ENCODE results near the gene PTPN20.
A peak's percentile ranks its signal among the peaks of the same experiment; 100 is the strongest.
"Not testable (repeated sequence)": the region's sequence is repeated elsewhere in the genome, so short reads cannot be mapped to it uniquely, and the experiment has no call there.

The PTPN20 gene, protein sequence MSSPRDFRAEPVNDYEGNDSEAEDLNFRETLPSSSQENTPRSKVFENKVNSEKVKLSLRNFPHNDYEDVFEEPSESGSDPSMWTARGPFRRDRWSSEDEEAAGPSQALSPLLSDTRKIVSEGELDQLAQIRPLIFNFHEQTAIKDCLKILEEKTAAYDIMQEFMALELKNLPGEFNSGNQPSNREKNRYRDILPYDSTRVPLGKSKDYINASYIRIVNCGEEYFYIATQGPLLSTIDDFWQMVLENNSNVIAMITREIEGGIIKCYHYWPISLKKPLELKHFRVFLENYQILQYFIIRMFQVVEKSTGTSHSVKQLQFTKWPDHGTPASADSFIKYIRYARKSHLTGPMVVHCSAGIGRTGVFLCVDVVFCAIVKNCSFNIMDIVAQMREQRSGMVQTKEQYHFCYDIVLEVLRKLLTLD

DNA sequence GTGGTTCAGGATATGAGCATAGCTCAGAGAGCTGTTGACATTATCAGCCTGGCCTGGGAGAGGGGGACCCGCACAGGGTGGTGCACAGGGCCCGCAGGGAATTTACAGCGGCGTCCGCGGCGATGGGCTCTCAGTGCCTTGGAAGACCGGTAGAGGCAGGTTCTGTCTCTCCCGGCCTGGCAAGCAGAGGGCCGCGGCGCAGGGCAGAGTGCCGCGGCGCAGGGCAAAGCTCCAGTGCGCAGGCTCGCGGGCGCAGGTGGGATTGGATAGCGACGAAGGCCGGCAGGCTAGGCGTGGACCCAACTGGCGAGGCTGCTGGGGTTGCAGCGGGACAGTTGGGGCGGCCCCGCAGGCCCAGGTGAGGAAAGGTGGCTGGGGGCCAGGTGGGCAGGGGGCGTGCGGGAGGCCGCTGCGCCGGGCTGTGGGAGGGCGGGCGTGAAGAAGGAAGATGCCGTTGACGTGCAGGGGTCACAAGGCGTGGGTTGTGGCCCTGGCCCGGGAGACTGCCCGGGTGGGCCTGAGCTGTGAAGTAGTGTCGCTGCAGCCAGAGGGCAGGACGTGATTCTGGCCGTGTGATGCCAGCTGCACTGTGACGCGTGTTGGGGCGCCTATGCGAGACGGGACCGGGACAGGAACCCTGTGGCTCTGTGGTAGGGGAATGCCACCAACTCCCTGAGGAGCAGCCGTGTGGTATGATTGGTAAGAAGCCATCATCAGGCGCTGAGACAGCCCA, at the start of gene PTPN20:
Gene PTPN20 (plus strand): TSS at position 285 of the 733 bp plus-strand sequence. CDS start 21,072 bp downstream, outside the sequence.
- ATAC-seq: peak; percentile 96

DNA sequence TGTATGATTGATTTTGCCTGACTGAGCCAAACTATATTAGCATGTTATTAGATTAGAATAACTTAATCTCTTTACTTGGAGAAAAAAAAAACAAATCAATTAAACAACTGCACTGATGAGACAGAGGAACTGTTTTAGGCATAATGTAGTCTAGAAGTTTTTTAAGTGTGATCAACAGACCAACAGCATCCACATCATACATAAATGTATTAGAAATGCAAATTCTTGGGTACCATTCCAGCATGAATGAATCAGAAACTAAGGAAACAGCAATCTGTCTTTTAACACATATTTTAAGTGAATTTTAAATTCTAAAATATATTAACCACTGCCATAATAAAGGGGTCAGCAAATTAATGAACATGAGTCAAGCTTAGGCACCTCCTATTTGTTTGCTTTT, 41.5 kb upstream of the PTPN20 start:
- not testable (repeated sequence) for ATAC-seq

DNA sequence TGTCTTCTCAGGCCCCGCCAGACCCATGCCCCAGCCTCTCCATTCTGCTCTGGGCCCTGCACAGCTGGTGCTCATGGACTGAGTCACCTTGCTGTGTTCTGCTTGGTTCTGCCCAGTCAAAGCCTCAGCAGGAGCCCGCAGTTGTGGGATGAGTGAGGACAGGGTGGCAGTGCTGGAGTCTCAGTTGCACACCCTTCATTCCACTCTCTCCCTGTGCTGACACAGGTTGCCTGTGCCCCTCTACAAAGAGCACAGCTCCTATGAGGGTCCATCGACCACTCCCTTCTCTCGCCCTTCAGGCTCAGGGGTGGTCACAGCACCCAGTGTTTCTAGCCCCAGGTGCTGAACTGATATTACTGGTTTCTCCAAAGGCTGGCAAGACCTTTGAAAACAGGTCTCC, 39.6 kb upstream of the PTPN20 start:
- not testable (repeated sequence) for ATAC-seq

DNA sequence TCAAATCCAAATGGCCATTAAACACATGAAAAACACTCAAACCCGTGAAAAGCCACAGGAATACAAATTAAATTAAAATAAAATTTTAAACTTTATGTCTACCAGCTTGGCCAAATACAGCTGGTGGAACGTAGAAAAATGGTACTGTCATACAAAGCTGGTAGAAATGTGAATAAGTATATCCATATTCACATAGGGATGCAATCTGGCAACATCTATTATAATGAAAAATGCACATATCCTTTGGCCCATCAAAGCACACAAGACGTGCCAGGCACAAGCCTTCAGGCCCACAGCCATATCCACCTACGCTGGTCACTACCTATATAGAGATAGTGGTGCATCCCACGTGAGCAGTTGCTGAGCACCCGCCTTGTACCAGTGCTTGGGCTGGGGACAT, 35.9 kb upstream of the PTPN20 start:
- ATAC-seq: not testable (repeated sequence)

DNA sequence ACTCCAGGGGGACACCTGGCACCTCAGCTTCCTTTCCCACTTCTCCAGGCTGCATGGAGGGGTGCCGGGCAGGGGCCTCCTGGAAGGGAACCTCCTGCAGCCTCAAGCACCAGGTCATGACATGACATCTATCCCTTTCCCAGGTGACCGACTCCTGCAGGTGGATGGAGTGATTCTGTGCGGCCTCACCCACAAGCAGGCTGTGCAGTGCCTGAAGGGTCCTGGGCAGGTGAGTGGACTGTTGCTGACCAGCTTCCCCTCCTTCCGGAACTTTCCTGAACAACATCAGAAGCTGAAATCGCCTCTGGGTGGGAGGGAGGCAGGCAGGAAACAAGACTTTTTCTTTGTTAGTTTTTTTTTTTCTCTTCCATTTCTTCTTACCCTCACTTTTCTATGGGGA, 34.5 kb upstream of the PTPN20 start:
- not testable (repeated sequence) for ATAC-seq

DNA sequence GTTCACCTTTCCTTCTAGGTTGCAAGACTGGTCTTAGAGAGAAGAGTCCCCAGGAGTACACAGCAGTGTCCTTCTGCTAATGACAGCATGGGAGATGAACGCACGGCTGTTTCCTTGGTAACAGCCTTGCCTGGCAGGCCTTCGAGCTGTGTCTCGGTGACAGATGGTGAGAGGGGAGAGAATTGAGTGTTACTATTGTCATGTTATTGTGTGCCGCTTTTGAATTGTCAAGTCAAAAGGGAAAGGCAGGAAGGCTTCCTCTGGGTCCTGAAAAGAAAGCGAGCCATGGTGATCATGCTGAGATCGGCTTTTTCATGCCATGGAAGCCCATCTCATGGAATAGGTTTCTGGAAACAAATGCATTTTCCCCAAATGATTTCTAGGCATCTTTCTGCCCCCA, 32.5 kb upstream of the PTPN20 start:
- not testable (repeated sequence) for ATAC-seq

DNA sequence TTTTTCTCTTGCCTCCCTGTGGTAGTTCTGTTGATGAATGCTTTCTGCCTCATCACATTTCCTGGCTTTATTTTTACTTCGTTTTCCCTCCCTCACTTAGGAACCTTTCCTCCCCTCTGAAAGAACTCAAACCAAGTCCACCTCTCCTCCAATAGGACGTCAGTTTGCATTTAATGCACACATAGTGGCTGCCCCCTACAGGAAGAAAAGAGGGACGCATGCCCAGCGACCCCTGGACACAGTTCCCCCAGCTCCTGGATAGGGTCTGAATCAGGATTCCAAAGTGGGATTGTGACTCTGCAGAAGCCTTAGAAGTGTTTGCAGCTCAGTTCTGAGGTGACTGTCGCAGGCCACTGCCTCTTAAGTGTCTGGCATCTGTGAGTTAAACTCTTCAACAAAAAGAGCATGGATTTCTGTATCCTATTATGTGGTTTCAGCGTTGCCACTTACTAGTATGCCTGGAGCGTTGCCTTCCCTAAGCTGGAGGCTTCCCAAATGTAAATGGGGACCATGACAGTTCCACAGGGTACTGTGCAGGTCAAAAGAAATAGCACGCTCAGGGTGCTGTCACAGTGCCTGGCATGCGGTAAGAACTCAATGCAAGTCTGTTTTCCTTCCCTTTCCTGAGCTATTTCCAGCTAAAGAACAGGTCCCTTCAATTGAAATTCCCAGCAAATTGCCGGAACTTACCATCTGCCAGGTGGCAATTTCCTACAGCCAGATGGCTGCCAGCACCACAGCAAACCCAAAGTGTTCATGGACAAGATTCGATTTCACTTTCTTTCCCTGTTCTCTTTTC, 20.2 kb upstream of the PTPN20 start:
- peak; percentile 83 for ATAC-seq

DNA sequence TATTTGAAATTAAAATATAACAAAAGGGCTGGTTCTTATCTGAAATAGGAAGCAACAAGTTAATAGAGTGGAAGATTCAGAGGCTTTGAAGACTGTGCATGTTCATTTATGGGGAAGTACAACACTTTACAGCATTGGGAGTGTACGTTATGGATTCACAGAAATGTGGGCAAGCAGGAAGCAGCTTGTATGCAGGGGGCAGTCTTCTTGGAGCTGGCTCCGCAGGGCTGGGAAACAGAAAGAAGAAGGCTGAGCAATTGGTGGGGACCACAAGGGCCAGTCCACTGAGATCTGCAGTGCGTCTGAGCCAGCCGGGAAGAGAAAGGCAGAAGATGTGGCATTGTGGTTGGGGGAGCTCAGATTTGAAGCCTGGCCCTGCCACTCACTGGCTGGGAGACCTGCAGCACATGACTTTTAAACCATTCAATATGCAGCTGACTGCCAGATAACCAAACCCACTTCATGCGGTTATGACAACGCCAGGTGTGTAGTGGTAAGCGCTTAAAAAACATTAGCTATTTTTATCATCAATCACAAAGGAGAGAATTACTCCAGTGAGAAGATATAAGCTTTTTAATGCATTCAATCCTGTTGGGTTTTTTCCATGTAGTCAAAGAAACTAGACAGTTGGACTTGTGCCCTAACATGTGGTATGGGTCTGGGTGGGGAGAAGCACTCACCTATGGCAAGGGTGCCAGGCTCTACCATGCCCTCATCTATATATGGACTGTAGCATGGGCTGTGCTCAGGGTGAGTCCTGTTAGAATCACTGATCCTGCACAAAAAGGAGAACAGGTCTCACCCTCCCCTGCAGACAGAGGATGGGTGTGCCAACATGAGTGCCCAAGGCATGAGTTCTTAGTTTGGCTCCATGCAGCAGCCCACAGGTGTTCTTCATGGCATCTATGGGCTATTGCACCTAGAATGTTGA, 14.2 kb upstream of the PTPN20 start:
- ATAC-seq: not testable (repeated sequence)

DNA sequence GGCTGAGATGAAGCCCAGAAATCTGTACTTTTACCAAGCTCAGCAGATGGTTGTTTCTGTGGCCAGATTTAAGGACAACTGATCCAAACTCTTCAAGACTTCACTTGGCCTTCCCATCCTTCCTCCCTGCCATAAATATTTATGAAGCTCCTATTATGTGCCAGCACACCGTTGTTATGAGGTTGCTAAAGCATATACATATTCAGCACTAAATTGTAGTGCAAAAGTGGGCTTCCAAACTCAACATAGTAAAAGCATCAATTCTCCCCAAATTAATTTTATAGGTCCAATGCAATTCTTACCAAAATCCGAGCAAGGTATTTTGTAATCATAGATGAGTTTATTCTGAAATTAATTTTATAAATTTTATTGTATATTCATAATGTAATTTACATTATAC, 10.0 kb upstream of the PTPN20 start:
- not testable (repeated sequence) for ATAC-seq

DNA sequence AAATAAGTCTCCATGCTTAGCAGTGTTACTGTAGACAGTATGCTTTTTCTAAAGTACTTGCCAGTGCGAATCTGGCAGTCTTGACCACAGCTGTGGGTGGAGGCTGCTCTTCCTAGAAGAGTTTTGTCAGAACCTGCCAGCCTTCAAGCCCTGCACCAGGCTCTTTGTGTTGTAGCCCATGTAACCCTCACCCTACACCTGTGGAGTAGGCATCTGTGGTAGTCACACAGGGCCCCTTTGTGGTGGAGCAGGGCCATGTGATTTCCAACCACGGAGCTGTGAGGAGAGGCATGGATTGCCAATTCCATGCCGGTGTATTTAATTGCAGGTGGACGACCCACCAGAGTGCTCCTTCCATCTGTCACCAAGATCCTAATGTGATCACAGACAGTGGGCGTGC, 7.4 kb upstream of the PTPN20 start:
- not testable (repeated sequence) for ATAC-seq

DNA sequence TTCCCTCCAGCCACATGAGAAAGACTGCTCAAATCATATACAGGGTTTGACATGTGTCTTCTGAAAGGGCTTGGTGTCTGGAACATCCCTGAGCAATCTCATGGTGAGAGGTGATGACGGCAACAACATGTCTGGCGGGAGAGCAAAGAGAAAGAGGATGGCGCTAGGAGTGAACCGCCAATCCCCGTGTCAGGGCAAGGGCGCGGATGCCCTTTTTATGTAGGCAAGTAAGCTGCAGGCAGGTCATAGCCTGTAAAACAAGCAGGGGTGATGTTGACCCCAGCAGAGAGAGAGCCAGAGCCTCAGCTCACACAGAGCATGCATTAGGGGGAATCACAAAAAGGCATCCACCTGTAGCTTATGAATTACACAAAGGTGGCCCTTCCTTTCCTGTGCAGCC, 4.9 kb upstream of the PTPN20 start:
- not testable (repeated sequence) for ATAC-seq

DNA sequence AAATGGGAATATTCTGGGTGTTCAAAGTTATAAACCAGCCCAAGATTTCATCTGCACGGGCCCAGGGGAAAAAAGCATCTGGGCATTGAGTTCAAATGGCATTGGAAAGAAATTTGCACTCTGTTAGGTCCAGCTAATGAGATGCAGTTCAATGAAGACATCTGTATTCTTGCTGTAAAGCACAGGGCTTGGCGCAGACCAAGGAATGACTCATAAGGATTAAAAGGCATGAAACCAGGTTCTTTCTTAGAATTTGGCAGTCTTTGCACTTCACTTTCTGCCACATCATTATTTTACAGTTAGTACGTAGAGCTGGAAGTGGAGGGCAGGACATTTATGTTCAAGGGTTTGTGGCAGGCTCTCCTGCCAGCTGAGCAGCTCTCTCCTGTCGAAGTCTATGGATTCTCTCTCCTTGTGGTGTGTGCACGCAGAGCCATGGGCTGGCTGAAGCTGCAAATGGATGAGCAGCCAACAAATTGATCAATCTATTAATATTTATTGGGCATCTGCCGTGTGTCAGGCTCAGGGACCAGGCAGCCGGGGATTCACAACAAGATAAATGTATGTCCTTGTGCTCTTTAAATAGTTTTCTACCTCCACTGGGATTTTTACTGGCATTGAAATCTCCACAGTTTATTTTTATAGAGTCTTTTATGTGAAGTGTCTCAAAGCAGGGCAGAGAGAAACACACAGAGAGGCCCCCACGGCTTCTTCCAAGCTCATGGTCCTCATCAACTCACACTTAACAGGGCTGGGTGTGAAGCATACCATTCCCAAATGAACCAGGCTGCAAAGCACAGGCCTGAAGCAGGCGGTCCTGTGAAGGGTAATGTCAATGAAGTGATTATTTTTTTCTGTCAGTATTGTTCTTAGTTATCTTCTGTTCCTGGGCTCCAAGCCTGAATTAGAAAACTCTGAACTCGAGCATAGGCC, 3.8 kb upstream of the PTPN20 start:
- peak; percentile 46 for ATAC-seq

DNA sequence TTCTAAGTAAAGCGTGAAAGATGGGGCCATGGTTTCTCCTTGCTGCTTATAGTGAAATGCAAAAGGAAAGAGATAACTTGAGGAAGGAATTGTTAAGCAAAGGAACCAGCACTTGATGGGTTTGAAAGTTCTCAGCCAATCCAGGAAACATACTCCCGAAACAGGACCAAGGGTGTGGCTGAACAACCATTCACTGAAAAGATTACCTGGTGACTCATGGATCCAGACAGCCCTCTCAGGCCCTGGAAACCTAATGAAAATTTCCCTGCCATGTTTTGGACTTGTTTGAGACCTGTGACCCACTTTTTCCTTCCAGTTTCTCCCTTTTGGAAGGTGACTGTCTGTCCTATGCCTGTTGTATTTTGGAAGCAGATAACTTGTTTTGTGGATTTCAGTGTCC, 11.3 kb downstream of the PTPN20 start:
- ATAC-seq: not testable (repeated sequence)

DNA sequence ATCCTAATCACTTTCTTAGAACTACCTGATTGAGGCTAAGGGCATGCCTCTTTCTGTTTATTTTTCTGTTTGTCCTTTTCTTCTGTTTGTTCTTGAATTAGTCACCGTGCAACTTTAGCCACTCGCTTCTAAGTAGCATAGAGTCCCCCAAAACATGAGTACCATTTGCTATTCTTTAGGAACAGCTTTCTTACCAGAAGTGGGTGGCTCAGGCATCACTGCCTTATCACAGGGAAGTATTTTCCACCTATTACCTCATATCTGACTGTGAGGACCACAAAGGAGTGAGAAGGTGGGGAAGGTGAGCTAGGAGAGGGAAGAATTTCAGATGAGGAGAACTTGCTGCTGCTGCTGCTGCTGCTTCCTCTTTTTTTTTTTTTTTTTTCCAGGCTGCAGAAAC, 13.9 kb downstream of the PTPN20 start:
- not testable (repeated sequence) for ATAC-seq

DNA sequence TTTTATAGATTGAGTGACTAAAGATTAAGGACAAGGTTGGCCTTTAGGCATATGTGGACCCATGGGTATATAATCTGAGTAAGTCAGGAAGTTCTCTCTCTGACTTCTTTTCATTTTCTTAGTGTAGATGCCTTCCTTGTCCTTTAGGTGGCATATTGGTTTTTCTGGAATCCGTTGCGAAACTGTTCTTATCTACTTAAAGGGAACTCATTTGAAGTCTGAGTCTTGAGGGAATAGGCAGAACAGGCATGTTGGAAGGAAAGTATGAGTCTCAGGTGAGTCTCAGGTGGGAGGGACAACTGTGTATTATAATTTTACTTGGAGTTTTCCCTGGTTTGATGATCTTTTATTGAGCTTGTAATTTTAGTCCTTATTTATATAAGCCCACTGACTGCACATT, 14.6 kb downstream of the PTPN20 start:
- peak; percentile 72 for ATAC-seq

DNA sequence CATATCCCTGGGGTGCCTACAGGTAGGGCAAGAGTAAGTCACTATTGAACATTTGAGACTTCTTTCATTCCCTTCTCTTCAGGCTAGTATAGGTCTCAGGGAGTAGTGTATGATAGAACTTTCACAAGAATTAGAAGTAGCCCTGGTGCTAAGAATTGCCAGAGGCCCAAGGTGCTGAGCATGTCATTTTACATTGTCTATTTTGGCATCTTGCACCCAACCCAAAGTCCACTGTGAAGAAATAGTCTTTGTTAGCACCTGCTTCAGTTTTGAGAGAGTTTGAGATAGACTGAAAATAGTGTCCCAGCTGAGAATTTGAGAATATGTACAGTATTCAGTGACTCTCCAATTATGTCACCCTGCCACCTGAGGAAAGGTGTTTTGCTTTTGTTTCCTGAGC, 17.6 kb downstream of the PTPN20 start:
- not testable (repeated sequence) for ATAC-seq

DNA sequence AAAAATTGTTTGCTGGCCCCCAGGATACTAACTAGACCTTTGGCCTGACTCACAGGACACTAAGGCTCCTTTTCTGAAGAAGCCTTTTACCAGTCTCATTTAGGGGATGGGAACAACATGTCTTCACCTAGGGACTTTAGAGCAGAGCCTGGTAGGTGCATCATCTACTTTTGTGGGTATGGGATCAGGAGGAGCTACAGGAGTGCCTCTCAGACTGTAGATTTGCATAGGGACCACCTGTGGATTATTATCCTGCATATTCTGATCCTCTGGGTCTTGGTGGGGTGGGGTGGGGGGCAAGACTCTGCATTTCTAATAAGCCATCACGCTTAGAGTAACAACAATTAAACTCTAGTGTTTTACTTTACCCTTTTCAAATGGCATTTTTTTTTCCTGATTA, 21.2 kb downstream of the PTPN20 start:
- ATAC-seq: not testable (repeated sequence)

DNA sequence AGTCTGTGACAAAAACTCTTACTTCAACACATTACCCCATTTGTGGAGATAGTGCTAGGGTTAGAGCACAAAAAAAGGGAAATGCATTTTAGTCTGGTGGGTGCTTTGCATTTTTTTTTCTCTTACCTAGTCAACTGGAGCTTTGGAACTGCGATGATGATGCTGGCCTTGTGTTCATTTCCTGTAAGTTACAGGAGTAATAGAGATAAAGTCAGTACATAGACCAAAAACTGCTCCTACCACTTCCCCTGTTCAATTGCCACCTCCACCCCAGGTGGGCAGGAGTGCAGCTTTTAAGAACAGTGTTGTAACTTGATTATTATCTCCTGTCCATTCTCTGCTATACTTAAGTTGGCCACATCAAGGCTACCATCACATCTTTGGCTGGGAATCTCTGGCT, 29.9 kb downstream of the PTPN20 start:
- not testable (repeated sequence) for ATAC-seq

DNA sequence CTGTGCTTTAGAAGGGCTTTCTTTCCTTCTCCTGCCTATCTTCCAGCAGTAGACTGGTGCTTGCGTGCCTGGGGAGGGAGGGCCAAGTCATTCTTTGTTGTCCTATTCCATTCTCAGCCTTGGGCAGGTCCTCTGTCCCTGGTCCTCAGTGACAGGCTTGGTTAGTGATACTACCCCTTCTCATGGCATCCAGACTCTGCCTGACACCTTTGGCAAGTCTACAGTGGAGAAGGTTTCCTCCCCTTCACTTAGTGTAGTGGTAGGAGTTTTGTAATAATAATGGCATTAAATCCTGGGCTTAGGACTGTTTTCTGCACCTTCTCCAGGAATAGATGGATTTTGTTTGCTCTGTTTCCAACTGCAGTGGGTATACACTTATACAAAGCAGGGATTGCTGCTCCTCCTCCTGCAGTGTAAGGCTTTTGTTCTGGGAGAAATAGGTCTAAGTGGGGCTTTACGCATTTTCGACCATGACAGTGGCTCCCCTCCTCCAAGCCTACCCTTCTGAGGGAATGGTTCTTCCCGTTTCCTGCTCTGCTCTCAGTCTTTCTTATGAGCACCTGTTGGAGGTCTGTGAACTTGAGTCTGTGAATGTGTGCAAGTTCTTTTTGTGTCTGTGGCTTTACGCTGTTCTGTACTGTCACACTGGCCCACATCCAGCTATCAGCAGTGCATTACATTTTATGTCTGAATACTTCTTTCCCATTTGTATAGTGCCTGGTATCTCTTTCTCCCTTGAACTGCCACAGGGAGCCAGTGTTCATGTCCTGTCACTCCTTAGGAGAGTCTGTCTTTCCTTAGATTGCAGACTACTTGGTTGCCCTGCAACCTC, 37.7 kb downstream of the PTPN20 start:
- not testable (repeated sequence) for ATAC-seq

DNA sequence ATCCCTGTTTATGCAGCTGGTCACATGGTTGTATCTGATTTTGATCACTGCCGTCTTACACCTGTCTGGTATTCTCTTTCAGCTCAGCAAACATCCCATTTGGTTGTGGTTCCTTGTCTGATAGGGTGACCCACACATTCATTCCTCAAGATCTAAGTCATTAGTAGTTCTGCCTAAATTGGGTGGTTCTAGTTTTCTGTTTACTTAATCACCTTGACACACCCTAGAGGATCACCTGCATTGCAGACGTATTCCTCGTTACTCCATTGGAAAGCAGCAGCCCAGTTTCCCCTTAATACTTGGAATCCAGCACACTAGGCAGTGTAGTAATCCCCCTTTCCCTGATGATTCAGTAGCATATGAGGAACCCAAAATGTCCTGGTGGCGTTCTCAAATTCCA, 41.3 kb downstream of the PTPN20 start:
- not testable (repeated sequence) for ATAC-seq

Data from SK-N-SH treated with all-trans-retinoic acid at 6 μM for 48 hours (cell line).